Natural killer cell (primary cell): Measurements from ENCODE around the gene MX2. TPM values are rescaled to one million over a fixed set of nuclear protein-coding genes. Genes with fewer than 3 reads are reported as not detected.

Experiments used
- ATAC-seq, 3 donors: fragments of 150-1000 bp in 2 of 3; fragments of 200-7000 bp in 1 of 3; cut with Tn5 transposase; 1 replicate in 1 of 3; 2 replicates in 2 of 3; pipeline ENCODE4 v1.10.0; 2021; ENCODE audit warnings: mild to moderate bottlenecking in 2 of 3, moderate library complexity in 2 of 3
- DNase-seq, 2 donors: peaks; one replicate each; pipeline versions ENCODE4 v3.0.0 to v3.0.0-alpha.2; 2013 to 2021; ENCODE audit warnings: mixed read lengths in 1 of 2
- H3K27ac ChIP-seq: one replicate; pipeline ENCODE4 v1.5.1; 2013; ENCODE audit warnings: mild to moderate bottlenecking, low read length
- H3K27me3 ChIP-seq: one replicate; pipeline ENCODE4 v1.6.1; 2013; ENCODE audit warnings: low read length; ENCODE audit not compliant: control insufficient read depth, insufficient read depth
- H3K36me3 ChIP-seq: one replicate; pipeline ENCODE4 v1.6.1; 2013; ENCODE audit warnings: low read length; ENCODE audit not compliant: control insufficient read depth, insufficient read depth
- H3K4me1 ChIP-seq: one replicate; pipeline ENCODE4 v1.6.1; 2013; ENCODE audit warnings: low read length; ENCODE audit not compliant: control insufficient read depth, insufficient read depth
- H3K4me3 ChIP-seq: one replicate; pipeline ENCODE4 v1.5.1; 2013; ENCODE audit warnings: low read length
- H3K9me3 ChIP-seq: one replicate; pipeline ENCODE4 v1.6.1; 2013; ENCODE audit warnings: low read length; ENCODE audit not compliant: control insufficient read depth, insufficient read depth
- H3K27ac Mint-ChIP-seq, 2 donors: one replicate each; pipeline ENCODE4 v1.8.0; 2022; ENCODE audit warnings: mild to moderate bottlenecking in 2 of 2, mixed read lengths in 2 of 2, moderate library complexity in 1 of 2
- H3K27me3 Mint-ChIP-seq, 2 donors: one replicate each; pipeline ENCODE4 v1.8.0; 2022; ENCODE audit warnings: low read depth in 2 of 2, mixed read lengths in 2 of 2
- H3K36me3 Mint-ChIP-seq: one replicate; pipeline ENCODE4 v1.8.0; 2022; ENCODE audit warnings: mixed read lengths
- H3K4me1 Mint-ChIP-seq, 2 donors: one replicate each; pipeline ENCODE4 v1.8.0; 2022; ENCODE audit warnings: mixed read lengths in 2 of 2
- H3K4me3 Mint-ChIP-seq: one replicate; pipeline ENCODE4 v1.8.0; 2022; ENCODE audit warnings: mild to moderate bottlenecking, moderate library complexity, mixed read lengths
- H3K9me3 Mint-ChIP-seq, 2 donors: one replicate each; pipeline ENCODE4 v1.8.0; 2022; ENCODE audit warnings: mixed read lengths in 2 of 2
- CTCF ChIP-seq: fragments of 200-600 bp; IDR thresholded peaks from one replicate; pipeline ENCODE4 v1.8.0; 2022; ENCODE audit warnings: antibody characterized with exemption
- WGBS: methylation state at CpG from one replicate; pipeline ENCODE4 v1.1.7; 2013; ENCODE audit warnings: missing lambda C conversion rate; ENCODE audit not compliant: insufficient coverage; 5-methylcytosine and 5-hydroxymethylcytosine counted together
- intact Hi-C: fragments of 100-400 bp; cut with micrococcal nuclease; formaldehyde crosslinking; loops from one replicate; pipeline ENCODE4 v1.14.2; 2022
- total RNA-seq, 4 donors: library from RNA; stranded (reverse); fragments of 120-200 nt in 1 of 4; gene quantifications; one replicate each; pipeline versions ENCODE4 v1.2.3 to v1.2.4, GENCODE V29; 2013 to 2022

The MX2 gene
- total RNA-seq, 3 donors from 2014 or later (not counting 1 experiment from before 2014, with no cell fraction given) = 37.9 to 73.9 (median 42.6) TPM

GRCh38 chr21:41350436-41351155 lies 11.2 kb upstream of the MX2 start:
- Histone ChIP-seq H3K27me3 (no peaks in the 10 kb centered on the region), H3K36me3 (no peaks in the 10 kb centered on the region), H3K27ac (no peak overlapping the region), H3K4me1 (no peaks in the 10 kb centered on the region), H3K9me3 (no peaks in the 10 kb centered on the region), H3K4me3 (no peak overlapping the region)
- no peaks in the 10 kb centered on the region for H3K4me1 Mint-ChIP-seq
- ATAC-seq (no peak), DNase-seq (no peak)
- no peak overlapping the region for H3K4me3 Mint-ChIP-seq
- H3K27ac Mint-ChIP-seq = no peak overlapping the region
- no peaks in the 10 kb centered on the region for H3K9me3 Mint-ChIP-seq
- 89% methylated on average over 16 of the region's 16 CpGs for WGBS
- H3K27me3 Mint-ChIP-seq = peaks cover 17 to 29% of the 10 kb centered on the region in 2 donors
- no peaks in the 10 kb centered on the region for H3K36me3 Mint-ChIP-seq
- TF ChIP-seq CTCF = no peak
- intact Hi-C loops = no loop called here

GRCh38 chr21:41357546-41357945 lies 4.3 kb upstream of the MX2 start:
- H3K4me1 Mint-ChIP-seq = peaks cover 11 to 15% of the 10 kb centered on the region in 2 donors
- DNase-seq (no peak), ATAC-seq (no peak)
- H3K9me3 ChIP-seq = no peaks in the 10 kb centered on the region
- H3K36me3 ChIP-seq = no peaks in the 10 kb centered on the region
- intact Hi-C loops = no loop called here
- peaks cover 16% of the 10 kb centered on the region for H3K4me1 ChIP-seq
- peaks cover 5 to 11% of the 10 kb centered on the region in 2 donors for H3K27me3 Mint-ChIP-seq
- no peak overlapping the region for H3K27ac Mint-ChIP-seq
- H3K27me3 ChIP-seq = no peaks in the 10 kb centered on the region
- no peak for TF ChIP-seq CTCF
- no peaks in the 10 kb centered on the region for H3K36me3 Mint-ChIP-seq
- no peak overlapping the region for H3K27ac ChIP-seq
- no peak overlapping the region for H3K4me3 ChIP-seq
- 93% methylated on average over 8 of the region's 8 CpGs for WGBS
- no peaks in the 10 kb centered on the region for H3K9me3 Mint-ChIP-seq
- no peak overlapping the region for H3K4me3 Mint-ChIP-seq

GRCh38 chr21:41358193-41359166 lies 3.3 kb upstream of the MX2 start:
- H3K9me3 Mint-ChIP-seq = no peaks in the 10 kb centered on the region
- peaks cover 2 to 5% of the 10 kb centered on the region in 2 donors for H3K27me3 Mint-ChIP-seq
- WGBS = 80% methylated on average over 9 of the region's 9 CpGs
- no peak overlapping the region for H3K4me3 ChIP-seq
- no peaks in the 10 kb centered on the region for H3K27me3 ChIP-seq
- H3K27ac ChIP-seq = no peak overlapping the region
- no peaks in the 10 kb centered on the region for H3K9me3 ChIP-seq
- peaks cover 19 to 24% of the 10 kb centered on the region in 2 donors for H3K4me1 Mint-ChIP-seq
- no peak for TF ChIP-seq CTCF
- H3K36me3 ChIP-seq = no peaks in the 10 kb centered on the region
- intact Hi-C loops = no loop called here
- no peak for DNase-seq
- H3K4me3 Mint-ChIP-seq = no peak overlapping the region
- no peak for ATAC-seq
- peaks cover 25% of the 10 kb centered on the region for H3K4me1 ChIP-seq
- H3K27ac Mint-ChIP-seq = no peak overlapping the region
- H3K36me3 Mint-ChIP-seq = no peaks in the 10 kb centered on the region
